HG03095 (cell line): ENCODE measurements around the gene KSR1.

Experiments used
- ATAC-seq: cut with Tn5 transposase; IDR thresholded peaks from one replicate; pipeline ENCODE4 v1.9.1; 2021; ENCODE audit warnings: moderate library complexity; ENCODE audit not compliant: unreplicated experiment

KSR1 gene

DNA sequence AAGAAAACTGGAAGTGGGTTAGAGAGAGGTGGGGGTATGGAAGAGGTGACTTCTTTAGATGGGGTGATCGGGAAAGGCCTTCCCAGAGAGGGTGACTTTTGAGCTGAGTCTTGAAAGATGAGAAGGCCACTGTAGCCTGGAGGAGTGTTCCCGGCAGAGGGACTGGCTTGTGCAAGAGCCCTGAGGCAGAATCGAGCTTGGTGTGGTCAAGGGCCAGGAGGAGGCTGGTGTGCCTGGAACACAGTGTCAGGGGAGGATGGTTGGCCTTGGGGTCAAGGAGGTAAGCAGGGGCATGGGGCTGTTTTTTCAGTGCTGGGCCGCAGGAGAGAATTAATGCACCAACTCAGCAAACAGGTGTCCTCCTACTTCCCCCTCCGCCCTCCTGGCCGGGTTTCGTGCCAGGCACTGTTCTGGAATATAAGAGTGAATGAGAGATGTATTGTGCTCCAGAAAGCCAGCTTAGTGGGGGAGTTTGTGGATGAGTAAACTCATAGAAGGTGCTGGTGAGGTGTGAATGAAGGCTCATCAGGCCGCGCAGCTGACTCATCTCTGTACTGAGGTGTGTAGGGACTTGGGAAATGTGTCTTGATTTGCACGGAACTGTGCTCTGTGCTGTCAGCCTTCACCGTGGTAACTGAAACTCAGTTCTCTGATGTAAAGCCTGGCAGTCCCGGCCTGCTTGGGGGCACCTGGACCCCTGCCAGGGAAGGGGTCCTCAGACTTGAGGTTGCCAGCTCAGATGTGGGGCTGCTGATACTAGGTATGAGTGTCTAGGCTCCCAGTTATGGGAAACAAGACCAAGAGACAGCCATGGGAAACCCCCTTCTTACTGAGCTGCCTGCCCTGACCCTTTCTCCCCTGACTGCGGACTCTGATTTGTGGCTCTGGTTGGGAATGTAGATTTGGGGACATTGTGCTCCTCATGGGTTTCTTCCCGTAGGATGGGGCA lies 15.3 kb downstream of the KSR1 start:
- peak; percentile 63 for ATAC-seq

DNA sequence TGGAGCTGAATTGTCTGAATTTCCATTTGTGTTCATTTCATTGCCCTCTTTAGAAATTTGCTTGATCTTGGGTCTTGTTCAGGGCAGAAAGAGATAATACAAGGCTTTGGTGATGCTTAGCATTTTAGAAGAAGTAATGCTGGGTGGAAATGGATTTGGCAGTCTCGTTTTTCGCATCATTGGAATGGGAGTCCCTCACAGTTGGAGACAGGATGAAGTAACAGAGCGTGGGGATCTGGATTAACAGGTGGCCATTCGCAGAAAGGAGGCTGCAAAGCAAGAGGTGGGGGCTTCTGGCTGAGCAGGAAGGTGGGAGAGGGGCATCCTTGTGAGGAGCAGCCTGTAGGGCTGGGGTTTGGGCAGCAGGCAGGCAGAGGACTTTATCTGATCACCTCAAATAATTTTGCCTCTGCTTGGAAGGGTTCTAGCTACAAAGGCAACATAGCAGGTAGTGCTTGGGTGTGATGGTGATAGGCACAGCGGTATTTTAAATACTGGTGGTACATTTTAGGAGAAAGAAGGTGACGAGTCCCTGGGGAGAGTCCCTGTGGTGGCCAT lies 17.0 kb downstream of the KSR1 start:
- ATAC-seq, result no peak

DNA sequence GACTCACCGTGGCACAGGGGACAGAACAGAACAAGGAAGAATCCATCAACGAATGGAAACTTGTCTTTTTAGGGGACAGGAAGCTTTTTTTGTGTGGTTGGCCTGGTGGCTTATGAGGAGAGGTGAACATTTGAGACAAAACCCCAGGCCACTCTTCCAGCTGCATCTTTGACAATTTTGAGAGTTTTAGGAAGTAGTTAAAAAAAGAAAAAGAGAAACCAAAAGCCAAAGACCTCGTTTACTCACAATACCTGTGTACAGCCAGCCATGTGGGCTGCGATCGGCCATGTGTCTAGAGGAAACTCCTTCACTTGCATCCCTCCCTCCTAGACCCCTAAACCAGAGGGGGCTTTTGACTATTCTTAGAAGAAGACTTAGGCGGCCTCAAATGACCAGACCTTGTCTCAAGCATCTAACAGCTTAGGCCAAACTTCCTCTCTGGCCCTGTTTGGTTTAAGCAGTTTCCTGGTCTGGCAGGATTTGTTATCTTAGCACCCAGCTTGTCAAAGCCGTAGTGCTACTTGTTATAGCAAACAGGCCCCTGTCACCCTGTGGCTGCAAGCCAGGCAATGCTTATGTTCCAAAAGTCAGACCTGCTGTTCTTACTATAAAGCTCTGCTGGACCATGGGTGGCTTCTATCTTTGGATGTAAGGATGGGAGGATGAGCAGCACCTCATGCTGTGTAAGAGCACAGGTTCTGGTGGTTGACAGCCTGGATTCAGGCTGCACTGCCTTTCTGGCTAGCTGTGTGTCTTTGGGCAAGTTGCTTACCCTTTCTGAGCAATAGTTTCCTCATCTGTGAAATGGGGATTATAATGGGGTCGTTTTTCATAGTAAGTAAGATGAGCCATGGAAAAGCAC lies 17.7 kb downstream of the KSR1 start:
- ATAC-seq, result no peak

DNA sequence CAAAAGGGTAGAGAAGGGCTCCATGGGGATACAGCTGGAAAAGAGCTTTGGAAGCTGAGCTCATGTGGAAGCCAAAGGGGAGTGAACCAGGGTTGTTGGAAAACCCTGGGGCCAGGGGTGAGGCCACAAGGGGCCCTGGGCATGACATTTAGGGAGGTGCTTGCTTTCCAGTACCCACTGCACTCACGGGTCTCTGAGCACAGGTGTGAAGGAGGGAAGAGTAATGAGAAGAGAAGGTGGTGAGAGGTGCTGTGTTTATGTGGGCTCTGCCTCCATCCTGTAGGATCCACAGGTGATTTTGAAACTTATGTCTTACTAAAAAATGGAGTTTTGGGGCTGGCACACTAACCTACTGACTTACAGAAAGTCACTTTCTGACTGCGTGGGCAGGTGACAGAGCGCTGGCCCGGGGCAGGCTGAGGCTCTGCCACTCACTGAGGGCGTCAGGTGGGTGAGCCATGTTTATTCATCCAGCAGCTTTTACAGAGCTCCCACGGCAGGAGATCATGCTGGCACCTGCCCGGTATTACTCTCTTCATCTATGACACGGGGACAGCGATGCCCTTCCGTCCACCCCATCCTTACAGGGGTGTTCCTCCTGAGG lies 18.9 kb downstream of the KSR1 start:
- ATAC-seq, result no peak

DNA sequence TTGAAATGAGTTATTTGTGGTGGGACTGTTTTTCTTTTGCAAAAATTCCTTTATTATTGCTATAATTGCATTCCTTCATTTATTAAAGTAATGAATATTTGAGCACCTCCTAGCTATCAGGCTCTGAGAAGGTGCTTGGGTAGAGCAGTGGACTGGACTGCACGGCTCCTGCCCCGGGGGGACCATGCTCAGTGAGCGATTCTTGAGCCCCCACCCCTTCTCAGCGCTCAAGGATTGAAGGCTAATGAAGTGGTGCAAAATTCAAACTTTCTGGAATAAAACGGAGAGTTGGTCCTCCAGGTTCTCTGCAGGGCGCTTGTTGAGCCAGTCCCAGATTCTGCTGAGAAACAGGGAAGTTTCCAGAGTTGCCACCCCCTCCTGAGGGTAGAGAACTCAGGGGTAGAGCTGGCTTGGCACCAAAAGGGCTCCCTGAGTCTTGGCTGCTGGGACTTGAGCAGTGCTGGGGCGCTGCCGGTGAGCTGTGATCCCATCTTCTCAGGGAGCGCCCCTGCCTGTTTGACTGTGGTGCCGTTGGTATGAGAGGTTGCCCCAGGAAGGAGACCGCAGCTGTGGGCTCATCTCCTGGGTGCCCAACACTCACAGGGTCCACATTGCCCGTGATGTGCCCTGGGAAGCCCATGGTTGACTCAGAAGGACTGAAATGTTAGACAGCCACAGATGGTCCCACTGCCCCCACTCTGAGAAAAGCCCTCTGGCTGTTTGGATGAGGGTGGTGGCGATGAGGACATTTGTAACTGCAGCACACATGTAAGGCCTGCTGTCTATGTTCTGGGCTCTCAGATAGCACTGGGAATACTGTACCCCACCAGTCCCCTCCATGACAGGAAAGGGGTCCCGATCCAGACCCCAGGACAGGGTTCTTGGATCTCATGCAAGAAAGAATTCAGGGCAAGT lies 20.0 kb downstream of the KSR1 start:
- no peak for ATAC-seq

DNA sequence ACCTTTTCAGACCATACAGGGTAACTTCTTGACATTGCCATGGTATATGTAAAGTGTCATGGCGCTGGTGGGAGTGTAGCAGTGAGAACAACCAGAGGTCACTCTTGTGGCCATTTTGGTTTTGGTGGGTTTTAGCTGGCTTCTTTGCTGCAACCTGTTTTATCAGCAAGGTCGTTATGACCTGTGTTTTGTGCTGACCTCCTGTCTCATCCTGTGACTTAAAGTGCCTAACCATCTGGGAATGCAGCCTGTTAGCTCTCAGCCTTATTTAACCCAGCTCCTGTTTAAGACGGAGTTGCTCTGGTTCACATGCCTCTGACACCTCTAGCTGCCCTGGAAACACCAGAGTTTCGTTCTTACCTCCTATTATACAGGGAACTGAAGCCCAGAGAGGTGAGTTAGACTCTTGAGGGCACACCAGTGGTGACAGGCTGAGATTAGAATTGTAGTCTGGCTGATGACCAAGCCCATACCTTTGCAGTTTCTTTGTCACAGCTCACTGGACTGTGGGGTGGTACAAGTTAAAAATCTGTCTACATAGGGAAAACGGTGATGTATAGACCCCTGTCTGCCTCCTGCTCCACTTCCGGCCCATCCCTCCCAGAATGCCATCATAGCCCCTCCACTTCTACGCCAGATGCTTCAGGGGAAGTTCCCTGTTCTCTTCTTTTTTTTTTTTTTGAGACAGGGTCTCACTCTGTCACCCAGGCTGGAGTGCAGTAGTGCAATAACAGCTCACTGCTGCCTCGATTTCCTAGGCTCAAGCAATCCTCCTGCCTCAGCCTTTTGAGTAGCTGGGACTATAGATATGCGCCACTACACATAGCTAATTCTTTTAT lies 21.0 kb downstream of the KSR1 start:
- ATAC-seq, result no peak

DNA sequence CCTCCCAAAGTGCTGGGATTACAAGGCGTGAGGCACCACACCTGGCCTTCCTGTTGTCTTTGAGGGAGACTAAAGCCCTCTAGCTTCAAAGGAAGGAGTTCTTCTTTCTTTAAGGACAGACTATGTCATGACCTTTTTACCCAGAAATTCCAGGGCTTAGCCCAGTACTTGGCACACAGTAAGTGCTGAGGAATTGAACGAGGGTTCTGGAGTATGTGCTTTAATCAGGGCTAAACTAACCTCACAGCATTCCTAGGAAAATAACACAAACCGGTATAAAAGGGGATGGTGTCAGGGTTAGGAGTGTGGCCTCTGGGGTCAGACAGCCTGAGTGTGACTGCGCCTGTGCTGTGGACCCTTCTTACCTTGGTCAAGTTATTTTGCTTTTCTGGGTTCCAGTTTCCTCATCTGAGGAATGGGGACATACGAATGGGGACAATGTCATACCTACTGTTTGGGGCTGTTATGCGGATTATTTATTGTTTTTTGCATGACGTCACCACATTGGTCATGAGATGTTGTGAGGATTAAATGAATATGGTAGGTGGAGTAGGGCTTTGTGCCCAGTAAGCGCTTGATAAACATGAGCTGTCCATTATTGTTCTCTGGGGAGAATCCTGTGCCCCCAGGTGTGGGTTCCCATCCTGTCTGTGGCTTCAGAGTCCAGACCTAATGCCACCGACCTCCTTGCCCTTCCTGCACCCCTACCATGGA lies 21.9 kb downstream of the KSR1 start:
- no peak for ATAC-seq

DNA sequence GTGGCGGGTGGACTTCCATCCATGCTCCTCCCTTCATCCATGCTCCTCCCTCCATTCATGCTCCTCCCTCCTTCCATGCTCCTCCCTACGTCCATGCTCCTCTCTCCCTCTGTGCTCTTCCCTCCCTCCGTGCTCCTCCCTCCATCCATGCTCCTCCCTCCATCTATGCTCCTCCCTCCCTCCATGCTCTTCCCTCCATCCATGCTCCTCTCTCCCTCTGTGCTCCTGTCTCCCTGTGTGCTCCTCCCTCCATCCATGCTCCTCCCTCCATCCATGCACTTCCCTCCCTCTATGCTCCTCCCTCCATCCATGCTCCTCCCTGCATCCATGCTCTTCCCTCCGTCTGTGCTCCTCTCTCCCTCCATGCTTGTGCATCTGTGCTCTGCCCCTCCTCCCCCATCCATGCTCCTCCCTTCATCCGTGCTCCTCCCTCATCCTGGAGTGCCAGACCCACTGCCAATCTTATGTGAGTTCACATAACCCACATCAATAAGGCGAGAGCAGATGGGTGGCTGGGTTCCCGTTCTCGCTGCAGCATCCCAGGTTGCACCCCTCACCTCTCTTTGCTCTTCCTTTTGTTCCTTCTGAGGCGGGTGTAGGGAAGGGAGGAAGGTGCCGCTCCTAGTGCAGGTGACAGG lies 22.8 kb downstream of the KSR1 start:
- ATAC-seq, result no peak

DNA sequence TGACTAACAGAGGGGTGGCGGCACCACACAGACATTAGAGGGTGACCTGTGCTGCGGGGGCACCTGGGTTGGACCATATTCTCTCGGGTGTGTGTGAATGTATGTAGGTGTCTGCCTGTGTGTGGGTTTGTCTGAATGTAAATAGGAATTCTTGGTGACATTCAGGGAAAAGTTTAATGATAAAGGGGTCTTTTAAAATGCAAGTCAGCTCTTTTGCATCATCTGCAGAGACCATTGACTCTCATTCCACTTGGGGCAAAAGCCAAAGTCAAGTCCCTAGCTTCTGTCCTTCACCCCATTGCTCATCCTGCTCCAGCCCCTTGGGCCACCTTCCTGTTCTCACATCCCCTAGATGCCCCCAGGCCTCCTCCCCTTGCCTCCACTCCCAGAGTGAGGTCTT lies 23.6 kb downstream of the KSR1 start:
- ATAC-seq, result no peak

DNA sequence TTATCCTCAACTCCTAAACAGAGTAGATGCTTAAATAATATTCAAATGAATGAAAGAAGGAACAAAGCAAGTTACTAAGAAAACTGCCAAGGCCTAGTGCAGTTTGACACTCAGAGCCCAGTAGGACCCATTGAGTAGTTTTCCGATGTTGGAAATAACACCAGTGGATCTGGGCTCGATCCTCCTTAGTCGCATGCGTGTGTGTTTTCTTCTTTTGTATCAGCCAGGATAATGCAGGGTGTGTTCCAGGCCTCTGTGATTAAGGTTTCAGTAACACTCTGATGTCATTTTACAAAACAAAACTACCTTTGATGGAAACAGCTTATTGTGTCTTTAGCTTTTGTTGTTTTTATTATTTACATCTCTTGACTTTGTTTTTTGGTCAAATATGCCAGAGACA lies 24.5 kb downstream of the KSR1 start:
- no peak for ATAC-seq

DNA sequence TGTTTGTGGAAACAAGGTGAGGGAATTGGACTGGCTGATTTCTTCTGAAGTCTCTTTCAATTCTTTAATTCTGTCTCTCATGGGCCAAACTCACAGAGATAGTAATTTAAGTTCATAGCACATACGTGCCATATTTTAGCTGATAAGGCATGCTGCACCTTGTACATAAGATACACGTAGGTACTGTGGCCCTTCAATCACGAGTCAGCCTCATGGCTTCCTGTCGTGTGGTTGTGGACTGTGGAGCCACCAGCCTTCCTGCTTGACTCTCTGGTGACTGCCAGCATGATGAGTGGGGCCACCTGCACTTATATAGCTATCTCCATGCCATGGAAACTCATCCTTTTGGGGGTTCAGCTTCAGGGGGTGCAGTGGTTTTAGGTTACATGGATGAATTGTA lies 25.1 kb downstream of the KSR1 start:
- ATAC-seq, result no peak

DNA sequence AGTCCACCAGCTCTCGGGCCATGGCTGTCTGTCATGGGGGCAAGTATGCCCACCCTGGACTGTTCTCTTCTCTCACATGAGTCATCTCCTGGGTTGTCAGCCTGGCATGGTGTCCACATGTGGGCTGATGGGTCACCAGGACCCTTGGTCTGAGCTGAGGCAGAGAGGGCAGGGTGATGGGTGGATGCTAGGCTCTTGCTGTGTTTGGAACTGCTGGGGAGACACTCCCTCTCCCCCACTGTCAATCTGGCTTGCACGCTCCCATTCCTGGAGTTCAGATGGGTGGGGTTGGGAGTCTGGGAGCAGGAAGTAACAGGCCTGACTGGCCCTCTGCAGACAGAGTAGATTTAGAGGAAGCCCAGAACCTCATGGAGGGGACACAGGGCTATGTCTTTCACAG lies 28.9 kb downstream of the KSR1 start:
- no peak for ATAC-seq

DNA sequence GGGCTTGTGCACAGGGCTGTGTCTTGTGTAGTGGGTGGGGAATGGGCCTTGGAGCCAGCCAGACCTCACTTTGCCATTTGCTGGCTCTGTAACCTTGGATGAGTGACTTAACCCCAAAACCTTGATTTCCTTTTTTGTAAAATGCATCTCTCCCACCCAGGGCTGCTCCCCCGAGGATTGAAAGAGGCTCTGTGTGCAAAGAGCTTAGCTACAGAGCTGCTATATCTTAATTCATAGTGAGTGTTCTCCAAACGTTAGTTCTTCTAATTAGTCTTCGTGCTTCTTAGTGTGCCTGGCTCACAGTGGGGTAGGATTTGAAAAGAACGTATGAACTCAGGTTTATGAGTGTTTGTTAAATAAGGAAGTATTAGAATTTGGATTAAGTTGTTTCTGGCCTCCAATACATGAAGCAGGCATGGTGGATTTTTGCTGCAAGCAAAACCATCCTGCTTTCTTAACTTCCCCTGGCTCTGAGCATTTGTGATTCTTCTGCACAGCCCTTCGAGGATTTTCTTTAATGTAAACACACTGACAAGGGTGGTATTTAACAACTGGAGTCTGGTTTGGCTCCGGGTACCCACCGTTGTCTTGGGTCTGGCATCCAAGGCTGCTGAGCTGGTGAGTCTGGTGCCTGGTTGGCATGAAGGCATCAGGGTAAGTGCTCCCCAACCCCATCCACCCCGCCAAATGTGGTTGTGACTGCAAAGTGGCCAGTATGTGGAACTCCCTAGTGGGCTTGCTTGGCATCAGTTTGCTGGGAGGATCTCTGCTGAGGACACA lies 29.7 kb downstream of the KSR1 start:
- no peak for ATAC-seq

DNA sequence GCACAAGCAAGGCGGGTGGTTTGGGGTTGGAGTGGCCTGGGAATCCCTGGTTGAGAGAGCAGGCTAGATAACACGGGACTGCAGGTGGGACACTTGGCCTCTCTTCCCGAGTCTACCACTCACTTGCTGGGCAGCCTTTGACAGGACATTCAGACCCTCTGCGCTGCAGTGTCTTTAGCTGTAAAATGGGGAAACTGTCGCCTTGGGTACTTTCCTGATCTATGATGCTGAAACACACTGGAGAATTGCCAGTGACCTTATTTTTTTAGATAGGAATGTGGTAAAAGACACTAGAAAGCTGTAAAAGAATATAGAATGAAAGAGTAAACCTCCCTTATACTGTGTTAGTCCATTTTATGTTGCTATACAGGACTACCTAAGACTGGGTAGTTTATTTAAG lies 30.5 kb downstream of the KSR1 start:
- ATAC-seq, result no peak

DNA sequence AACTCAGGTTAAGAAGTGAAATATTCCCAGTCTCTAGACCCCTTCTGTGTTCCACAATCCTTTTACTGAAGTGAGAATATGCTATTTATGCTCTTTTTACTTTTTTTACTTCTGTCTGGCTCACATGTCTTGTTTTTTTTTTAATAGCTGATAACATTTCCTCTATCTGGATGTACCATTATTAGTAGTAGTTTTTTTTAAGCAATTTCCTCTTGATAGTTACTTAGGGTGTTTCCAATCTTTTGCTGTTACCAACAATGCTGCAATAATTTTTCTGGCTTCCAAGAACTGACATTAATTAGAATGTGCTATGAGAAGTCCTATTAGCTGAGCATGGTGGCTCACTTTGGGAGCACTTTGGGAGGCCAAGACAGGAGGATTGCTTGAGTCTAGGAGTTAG lies 32.0 kb downstream of the KSR1 start:
- no peak for ATAC-seq

DNA sequence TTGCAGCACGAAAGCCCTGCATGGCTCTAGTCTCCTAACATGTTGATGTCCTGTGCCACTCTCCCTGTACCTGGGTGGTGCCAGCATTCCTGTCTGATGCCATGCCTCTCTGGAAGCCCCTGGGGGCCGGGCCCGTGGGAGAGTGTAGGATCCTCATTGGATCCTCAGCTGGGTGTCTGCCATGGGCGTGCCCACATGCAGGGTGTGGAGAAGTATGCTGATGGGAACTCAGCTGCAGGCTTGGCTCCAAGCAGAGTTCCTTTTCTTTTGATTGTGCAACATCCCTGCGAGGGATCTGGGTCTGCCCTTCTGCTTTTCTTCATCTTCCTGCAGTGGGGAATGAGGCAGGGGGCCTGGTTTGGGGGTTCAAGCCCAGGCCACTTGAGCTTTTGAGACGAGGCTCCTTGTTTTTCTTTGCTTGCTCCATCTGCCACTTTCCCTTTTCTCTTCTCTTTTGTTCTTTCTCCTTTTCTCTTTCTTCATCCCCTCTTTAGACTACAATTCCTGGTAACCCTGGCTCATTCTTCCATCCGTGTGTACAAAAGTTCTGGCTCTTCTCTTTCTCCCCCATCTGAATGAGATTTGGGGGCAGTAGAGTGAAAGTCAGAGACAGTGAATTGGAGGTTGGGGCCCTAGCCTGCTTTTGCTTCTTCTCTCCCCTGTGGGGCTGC lies 32.9 kb downstream of the KSR1 start:
- no peak for ATAC-seq

DNA sequence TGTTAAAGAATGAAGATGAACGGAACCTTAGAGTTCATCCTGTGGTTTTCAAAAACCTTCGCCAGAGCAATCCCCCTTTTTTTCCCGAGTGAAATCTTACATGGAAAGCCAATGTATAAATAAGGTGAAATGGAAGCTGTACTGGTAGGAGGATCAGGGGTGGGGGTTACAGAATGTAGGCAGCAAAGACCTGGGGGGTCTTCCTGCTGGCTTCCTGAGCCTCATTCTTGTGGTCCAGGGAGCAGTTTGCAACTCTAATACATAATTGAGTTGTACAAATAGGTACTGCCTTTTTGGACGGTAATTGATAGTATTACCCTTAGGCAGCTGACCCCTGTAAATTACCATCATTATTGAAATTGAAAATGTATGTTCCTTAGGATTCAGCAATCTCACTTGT lies 34.1 kb downstream of the KSR1 start:
- ATAC-seq, result no peak
